Right cardiac atrium (tissue), 5 donors: ENCODE results near the gene C19orf67. TPM values are rescaled to one million over a fixed set of nuclear protein-coding genes. Genes with fewer than 3 reads are reported as not detected.
A peak's percentile ranks its signal among the peaks of the same experiment; 100 is the strongest.
"Not testable (repeated sequence)": the region's sequence is repeated elsewhere in the genome, so short reads cannot be mapped to it uniquely, and the experiment has no call there.

ENCODE experiments used
- ATAC-seq, 2 donors: fragments of 200-7000 bp; cut with Tn5 transposase; one replicate each; pipeline versions ENCODE4 v1.8.0 to v1.9.1; 2020; ENCODE audit warnings: moderate library complexity in 2 of 2, mild to moderate bottlenecking in 1 of 2
- DNase-seq, 3 donors: peaks; one replicate each; pipeline ENCODE4 v3.0.0-alpha.2; 2020
- H3K27ac ChIP-seq: one replicate; pipeline ENCODE4 v1.5.1; 2013; ENCODE audit warnings: mild to moderate bottlenecking, low read length, control low read depth, moderate library complexity
- H3K27me3 ChIP-seq: one replicate; pipeline ENCODE4 v1.6.1; 2013; ENCODE audit not compliant: control insufficient read depth, insufficient read depth
- H3K4me1 ChIP-seq: one replicate; pipeline ENCODE4 v1.6.1; 2013; ENCODE audit warnings: low read length; ENCODE audit not compliant: control insufficient read depth, insufficient read depth
- H3K4me3 ChIP-seq: one replicate; pipeline ENCODE4 v1.5.1; 2013; ENCODE audit warnings: low read length, control low read depth
- H3K9me3 ChIP-seq: one replicate; pipeline ENCODE4 v1.6.1; 2013; ENCODE audit warnings: low read length; ENCODE audit not compliant: control insufficient read depth
- WGBS: extraction: QIAGEN DNeasy Blood & Tissue Kit; methylation state at CpG from one replicate; pipeline ENCODE4 v1.1.7; 2013; 5-methylcytosine and 5-hydroxymethylcytosine counted together
- intact Hi-C, 4 donors: fragments of 100-400 bp; cut with DNase I; formaldehyde crosslinking; loops; one replicate each; pipeline versions ENCODE4 v1.11.0 to v1.14.0; 2022 to 2023
- polyA plus RNA-seq: library from polyadenylated mRNA; stranded (reverse); fragments of 200-250 nt; gene quantifications from one replicate; pipeline ENCODE4 v1.2.3, GENCODE V29; 2013
- total RNA-seq, 4 donors: library from RNA; stranded (reverse); fragmentation: NEBNext Ultra II Directional; extraction: Animal tissue kit (Norgen Biotek cat#: 25700); gene quantifications; one replicate each; pipeline ENCODE4 v1.2.1, GENCODE V29; 2021
- donor health status: healthy with polysubstance abuse.
- donor health status: DM: no; HTN: yes; CAD: no.
- donor health status: DM: no; HTN: no; CAD: no.
- donor health status: DM: no; HTN: yes; CAD: no; lungs with severe emphysema.
- donor health status: DM: yes; HTN: yes; CAD: no.

Gene C19orf67
- total and polyA plus RNA-seq, 5 donors: not detected

- Histone ChIP-seq H3K27ac (no peak overlapping the region), H3K27me3 (no peaks in the 10 kb centered on the region), H3K9me3 (no peaks in the 10 kb centered on the region), H3K4me3 (no peak overlapping the region), H3K4me1 (no peaks in the 10 kb centered on the region)
- DNase-seq: no peak
- 57% methylated on average over 11 of the region's 11 CpGs for WGBS
- intact Hi-C loops: no loop called here
- no peak for ATAC-seq
These were observed 30.9 kb downstream of the C19orf67 start for GRCh38 chr19:14054721-14055120.

- ATAC-seq (no peak), DNase-seq (no peak)
- H3K27ac ChIP-seq: no peak overlapping the region
- no peak overlapping the region for H3K4me3 ChIP-seq
- intact Hi-C loops: no loop called here
- no peaks in the 10 kb centered on the region for H3K9me3 ChIP-seq
- no peaks in the 10 kb centered on the region for H3K27me3 ChIP-seq
- no peaks in the 10 kb centered on the region for H3K4me1 ChIP-seq
- 79% methylated on average over 6 of the region's 6 CpGs for WGBS
These were observed 31.5 kb downstream of the C19orf67 start for GRCh38 chr19:14054099-14054498.

- intact Hi-C loops: no loop called here
- 91% methylated on average over 11 of the region's 11 CpGs for WGBS
- no peak for ATAC-seq
These were observed 32.1 kb downstream of the C19orf67 start for GRCh38 chr19:14053500-14053899.

GRCh38 chr19:14053032-14053431, 32.6 kb downstream of the C19orf67 start:
- Histone ChIP-seq H3K27me3 (no peaks in the 10 kb centered on the region), H3K4me3 (no peak overlapping the region), H3K27ac (no peak overlapping the region), H3K4me1 (no peaks in the 10 kb centered on the region), H3K9me3 (no peaks in the 10 kb centered on the region)
- intact Hi-C loops: no loop called here
- 93% methylated on average over 3 of the region's 3 CpGs for WGBS
- DNase-seq (no peak), ATAC-seq (no peak)

More at GRCh38 chr19:14053500-14053899, 32.1 kb downstream of the C19orf67 start:
- Histone ChIP-seq H3K9me3 (no peaks in the 10 kb centered on the region), H3K27me3 (no peaks in the 10 kb centered on the region), H3K4me1 (no peaks in the 10 kb centered on the region), H3K4me3 (no peak overlapping the region), H3K27ac (no peak overlapping the region)
- DNase-seq: peak in 1 of 3 donors; percentile 39

GRCh38 chr19:14052470-14052869, 33.1 kb downstream of the C19orf67 start:
- H3K4me3 ChIP-seq: no peak overlapping the region
- no peaks in the 10 kb centered on the region for H3K4me1 ChIP-seq
- no peak for DNase-seq
- H3K9me3 ChIP-seq: no peaks in the 10 kb centered on the region
- WGBS: 92% methylated on average over 6 of the region's 6 CpGs
- no peak overlapping the region for H3K27ac ChIP-seq
- intact Hi-C loops: no loop called here
- H3K27me3 ChIP-seq: no peaks in the 10 kb centered on the region
- no peak for ATAC-seq

GRCh38 chr19:14051980-14052379, 33.6 kb downstream of the C19orf67 start:
- no peak overlapping the region for H3K4me3 ChIP-seq
- peak in 1 of 3 donors; percentile 50 for DNase-seq
- H3K9me3 ChIP-seq: no peaks in the 10 kb centered on the region
- no peaks in the 10 kb centered on the region for H3K27me3 ChIP-seq
- ATAC-seq: no peak
- intact Hi-C loops: no loop called here
- H3K27ac ChIP-seq: no peak overlapping the region
- H3K4me1 ChIP-seq: no peaks in the 10 kb centered on the region
- WGBS: 87% methylated on average over 9 of the region's 9 CpGs

GRCh38 chr19:14050961-14051360, 34.6 kb downstream of the C19orf67 start:
- DNase-seq, ATAC-seq, H3K4me3 ChIP-seq, H3K9me3 ChIP-seq, intact Hi-C loops, H3K4me1 ChIP-seq, H3K27ac ChIP-seq, H3K27me3 ChIP-seq: not testable (repeated sequence)
- WGBS: 91% methylated on average over 11 of the region's 11 CpGs

GRCh38 chr19:14050512-14050911, 35.1 kb downstream of the C19orf67 start:
- over 99% methylated on average over 4 of the region's 4 CpGs for WGBS
- Histone ChIP-seq H3K9me3 (no peaks in the 10 kb centered on the region), H3K4me3 (no peak overlapping the region), H3K27me3 (no peaks in the 10 kb centered on the region), H3K4me1 (no peaks in the 10 kb centered on the region), H3K27ac (no peak overlapping the region)
- intact Hi-C loops: no loop called here
- ATAC-seq (no peak), DNase-seq (no peak)

GRCh38 chr19:14048443-14049153, 37.0 kb downstream of the C19orf67 start:
- H3K9me3 ChIP-seq: no peaks in the 10 kb centered on the region
- H3K27me3 ChIP-seq: no peaks in the 10 kb centered on the region
- H3K27ac ChIP-seq: no peak overlapping the region
- intact Hi-C loops: loop anchor here in 1 of 4 donors (10.0 kb wide), 1 partner anchor 164 kb away; no protein-coding TSS in a partner anchor
- DNase-seq (peak; percentile 46 to 82 (median 80)), ATAC-seq (peak; percentile 49 to 56)
- no peak overlapping the region for H3K4me3 ChIP-seq
- H3K4me1 ChIP-seq: no peaks in the 10 kb centered on the region
- WGBS: 82% methylated on average over 8 of the region's 8 CpGs

GRCh38 chr19:14047866-14048265, 37.7 kb downstream of the C19orf67 start:
- intact Hi-C loops: loop anchor here in 1 of 4 donors (10.0 kb wide), 1 partner anchor 163 kb away; no protein-coding TSS in a partner anchor
- not testable (repeated sequence) for H3K9me3 ChIP-seq, DNase-seq, H3K27me3 ChIP-seq, ATAC-seq, H3K4me1 ChIP-seq, H3K4me3 ChIP-seq, H3K27ac ChIP-seq
- WGBS: 96% methylated on average over 10 of the region's 10 CpGs

- H3K27me3 ChIP-seq, H3K4me3 ChIP-seq, H3K4me1 ChIP-seq, H3K9me3 ChIP-seq: not testable (repeated sequence)
- intact Hi-C loops: loop anchor here in 1 of 4 donors (10.0 kb wide), 1 partner anchor 158 kb away; no protein-coding TSS in a partner anchor
- H3K27ac ChIP-seq: peak overlapping the region; percentile 1
- 51% methylated on average over 19 of the region's 19 CpGs for WGBS
- DNase-seq (peak in 2 of 3 donors; percentile 47 to 60), ATAC-seq (peak; percentile 84)
These were observed 42.6 kb downstream of the C19orf67 start for GRCh38 chr19:14042659-14043608.
